Measurements from ENCODE around the gene SNX22. TPM values are rescaled to one million over a fixed set of nuclear protein-coding genes. Genes with fewer than 3 reads are reported as not detected.
A peak's percentile ranks its signal among the peaks of the same experiment; 100 is the strongest.

The SNX22 gene
- total and polyA plus RNA-seq, 9 of the 15 experiments (the other 6 are each of a cell fraction or from before 2014, with no cell fraction given): 0.91 to 3.0 (median 2.0) TPM

GRCh38 chr15:64166102-64166890, 14.8 kb downstream of the SNX22 start:
- no TSS peak for BruUV-seq (replicated peaks)
- no peak for ATAC-seq
- H2AFZ ChIP-seq (ENCODE audit: low read depth, low read length): no peak overlapping the region
- H3K4me3 ChIP-seq: no peak overlapping the region
- peaks cover 16% of the 10 kb centered on the region for H3K79me2 ChIP-seq (ENCODE audit: control insufficient read depth, insufficient read depth, low read length)
- WGBS (ENCODE audit: insufficient coverage, low coverage, missing lambda C conversion rate): 75% methylated on average over 5 of the region's 5 CpGs
- in situ Hi-C loops (cut with MboI) (no loop called here), intact Hi-C loops (cut with micrococcal nuclease) (loop anchor here (5.0 kb wide), 1 partner anchor 516 kb away; no protein-coding TSS in a partner anchor)
- no peaks in the 10 kb centered on the region for H3K9me1 ChIP-seq (ENCODE audit: control insufficient read depth, insufficient read depth, low read length)
- DNase-seq (ENCODE audit: extremely low read depth in 1 of 4, low spot score in 3 of 4): no peak
- no peak overlapping the region for H3K4me2 ChIP-seq (ENCODE audit: insufficient read depth, low read length)
- no peaks in the 10 kb centered on the region for H3K9me3 ChIP-seq (replicated peaks; ENCODE audit: control insufficient read depth, insufficient read depth, low read depth, low read length)
- no peak overlapping the region for H3K9ac ChIP-seq (ENCODE audit: insufficient read depth in 1 of 2, low read depth in 2 of 2, low read length in 2 of 2)
- peaks cover 18% of the 10 kb centered on the region; the same call in 2 of the 3 replicates for H3K36me3 ChIP-seq (ENCODE audit: control insufficient read depth, insufficient read depth, low read length)
- H3K27me3 ChIP-seq (ENCODE audit: control insufficient read depth in 2 of 2, insufficient read depth in 2 of 2, low read length in 2 of 2): no peaks in the 10 kb centered on the region
- POLR2A ChIA-PET: interaction anchor here (0.6 kb wide), 1 partner anchor 1274 kb away, joined by 4 read pairs; no protein-coding TSS in a partner anchor
- peaks cover 10 to 23% of the 10 kb centered on the region in 2 experiments; a peak in 3 of 5 replicates for H3K4me1 ChIP-seq (replicated peaks in 1 of 2; ENCODE audit: control insufficient read depth in 2 of 2, insufficient read depth in 2 of 2, low read length in 2 of 2)
- CTCF ChIA-PET (ENCODE audit: low intra/inter-chr PET ratio): interaction anchor here (0.6 kb wide), 1 partner anchor 342 kb away, joined by 3 read pairs; no protein-coding TSS in a partner anchor
- H3K27ac ChIP-seq (ENCODE audit: extremely low read depth, low read depth, low read length): no peak overlapping the region
- FAIRE-seq: no peak
- no peaks in the 10 kb centered on the region for H4K20me1 ChIP-seq (replicated peaks; ENCODE audit: control insufficient read depth, insufficient read depth, low read length)
- TF ChIP-seq MCM3 (IDR thresholded peaks at IDR 0.05): no peak
- peak; percentile 90 for TF ChIP-seq C11orf30 (IDR thresholded peaks at IDR 0.05; ENCODE audit: low read depth)
- no peak for TF ChIP-seq NR2C2 (CRISPR knock-in tag; IDR thresholded peaks at IDR 0.05)
- no peak for TF ChIP-seq NR2C2 (tag; IDR thresholded peaks at IDR 0.05)
- no peak for TF ChIP-seq GATAD2A (IDR thresholded peaks at IDR 0.05)
- TF ChIP-seq ZFP1 (CRISPR knock-in tag; IDR thresholded peaks at IDR 0.05): no peak
- TF ChIP-seq CTBP1 (IDR thresholded peaks at IDR 0.05; ENCODE audit: borderline replicate concordance): no peak
- 0 out of 2 replicates have a peak, but pooled peaks have one; percentile 5 for TF ChIP-seq BHLHE40 (IDR thresholded peaks at IDR 0.05; ENCODE audit: low read length)
- TF ChIP-seq ETV5 (CRISPR knock-in tag; IDR thresholded peaks at IDR 0.05; ENCODE audit: low read depth): no peak
- TF ChIP-seq MAFF (IDR thresholded peaks at IDR 0.05; ENCODE audit: low read length): peak; percentile 83
- TF ChIP-seq ADNP (tag; IDR thresholded peaks at IDR 0.05): no peak
- no peak for TF ChIP-seq MTA3 (IDR thresholded peaks at IDR 0.05; ENCODE audit: borderline replicate concordance)
- TF ChIP-seq MAFK (IDR thresholded peaks at IDR 0.05; ENCODE audit: low read length): peak; percentile 87
- TF ChIP-seq SUPT5H (IDR thresholded peaks at IDR 0.05): 0 out of 2 replicates have a peak, but pooled peaks have one; percentile 25
- TF ChIP-seq PCBP2 (IDR thresholded peaks at IDR 0.05; ENCODE audit: low read depth, low read length, poor library complexity, severe bottlenecking): no peak
- TF ChIP-seq NCOA2 (IDR thresholded peaks at IDR 0.05; ENCODE audit: partially characterized antibody in 2 of 2): no peak
- TF ChIP-seq DACH1 (IDR thresholded peaks at IDR 0.05; ENCODE audit: partially characterized antibody): peak; percentile 23
- no peak for TF ChIP-seq ZC3H11A (IDR thresholded peaks at IDR 0.05; ENCODE audit: low read depth, low read length)
- TF ChIP-seq ZNF316 (IDR thresholded peaks at IDR 0.05): peak; percentile 96
- TF ChIP-seq TCF7 (IDR thresholded peaks at IDR 0.05; ENCODE audit: borderline replicate concordance): no peak
- TF ChIP-seq SNRNP70 (optimal IDR thresholded peaks at IDR 0.05; ENCODE audit: low read depth, low read length): no peak
- peak; percentile 86 for TF ChIP-seq MAFG (tag; conservative IDR thresholded peaks at IDR 0.05)
- peak; percentile 70; the same call in 1 of the 2 replicates for TF ChIP-seq POLR2AphosphoS2 (IDR thresholded peaks at IDR 0.05; ENCODE audit: low read length)
- TF ChIP-seq ILK (tag; IDR thresholded peaks at IDR 0.05; ENCODE audit: borderline replicate concordance, low read depth): no peak
- no peak for TF ChIP-seq ZKSCAN8 (CRISPR knock-in tag; IDR thresholded peaks at IDR 0.05)
- no peak for TF ChIP-seq SIN3B (IDR thresholded peaks at IDR 0.05; ENCODE audit: low read depth)
- no peak for TF ChIP-seq GATA2 (CRISPR knock-in tag; IDR thresholded peaks at IDR 0.05)
- no peak for TF ChIP-seq ZNF444 (CRISPR knock-in tag; IDR thresholded peaks at IDR 0.05)
- TF ChIP-seq HNRNPH1 (optimal IDR thresholded peaks at IDR 0.05; ENCODE audit: low read depth, low read length): no peak

Measured in K562 (cell line).